Adipocyte (in vitro differentiated cells): ENCODE results near the gene NXT1.
A peak's percentile ranks its signal among the peaks of the same experiment; 100 is the strongest.
"Not testable (repeated sequence)": the region's sequence is repeated elsewhere in the genome, so short reads cannot be mapped to it uniquely, and the experiment has no call there.

Experiments used
- DNase-seq: peaks from one replicate; pipeline ENCODE4 v3.0.0-alpha.2; 2015; ENCODE audit warnings: low read depth
- H3K27me3 ChIP-seq: replicated peaks from 2 replicates; pipeline ENCODE4 v1.7.0; 2013; ENCODE audit warnings: mild to moderate bottlenecking, low read length, moderate library complexity; ENCODE audit not compliant: control insufficient read depth, insufficient read depth
- H3K36me3 ChIP-seq: 2 replicates; pipeline ENCODE4 v1.7.0; 2013; ENCODE audit warnings: low read length, mild to moderate bottlenecking, moderate library complexity; ENCODE audit not compliant: control insufficient read depth, insufficient read depth, severe bottlenecking
- H3K4me1 ChIP-seq: 2 replicates; pipeline ENCODE4 v1.7.0; 2013; ENCODE audit warnings: mild to moderate bottlenecking, low read length, moderate library complexity; ENCODE audit not compliant: control insufficient read depth, insufficient read depth
- H3K4me3 ChIP-seq: 2 replicates; pipeline ENCODE4 v1.7.0; 2013; ENCODE audit warnings: mild to moderate bottlenecking, low read length, moderate library complexity
- H3K9ac ChIP-seq: 2 replicates; pipeline ENCODE4 v1.7.0; 2013; ENCODE audit warnings: mild to moderate bottlenecking, low read length, moderate library complexity
- H3K9me3 ChIP-seq: 2 replicates; pipeline ENCODE4 v1.7.0; 2013; ENCODE audit warnings: mild to moderate bottlenecking, low read length, moderate library complexity; ENCODE audit not compliant: control insufficient read depth

NXT1 gene

DNA sequence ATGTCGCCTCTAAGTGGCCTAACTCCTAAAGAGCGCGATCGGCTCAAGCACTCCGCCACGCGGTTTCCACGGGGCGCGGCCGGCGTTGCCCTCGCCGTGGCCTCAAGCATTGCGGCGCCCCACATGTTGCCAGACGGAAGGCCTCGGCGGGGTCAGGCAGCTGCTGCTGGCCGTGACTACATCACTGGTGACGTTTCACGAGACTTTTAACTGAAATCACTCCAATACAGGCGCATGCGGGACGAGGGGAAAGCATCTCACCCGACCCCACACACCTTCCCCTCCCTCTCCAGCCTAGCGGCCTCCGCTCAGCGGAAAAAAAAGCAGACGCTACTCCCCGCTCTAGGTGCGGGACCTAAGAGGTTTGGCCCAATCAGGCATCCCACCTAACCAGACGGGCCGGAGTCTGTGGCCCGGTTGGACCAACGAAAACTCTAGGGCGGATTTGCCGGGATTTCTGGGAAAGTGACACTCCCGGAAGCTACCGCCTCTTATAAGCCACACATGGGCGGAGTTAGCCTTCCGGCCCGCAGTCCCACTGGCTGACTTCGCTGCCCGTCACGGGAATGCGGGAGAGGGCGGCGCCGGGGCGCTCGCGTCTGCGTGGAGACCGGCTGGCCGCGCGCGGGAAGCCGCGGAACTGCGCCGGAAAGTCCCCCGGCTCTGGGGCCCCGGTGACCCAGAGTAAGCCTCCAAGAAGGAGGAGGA, at the start of gene NXT1:
Gene NXT1, plus strand, starts transcription at position 596 of the 708 bp plus-strand sequence. CDS start 3,251 bp downstream, outside the sequence.
- Histone ChIP-seq H3K36me3 (peaks cover 15% of the 10 kb centered on the region), H3K9me3 (no peaks in the 10 kb centered on the region), H3K27me3 (no peaks in the 10 kb centered on the region), H3K4me1 (peaks cover 28% of the 10 kb centered on the region), H3K9ac (peak within 1 kb of the TSS; percentile 87), H3K4me3 (peak within 1 kb of the TSS; percentile 91)
- DNase-seq = peak; percentile 99

DNA sequence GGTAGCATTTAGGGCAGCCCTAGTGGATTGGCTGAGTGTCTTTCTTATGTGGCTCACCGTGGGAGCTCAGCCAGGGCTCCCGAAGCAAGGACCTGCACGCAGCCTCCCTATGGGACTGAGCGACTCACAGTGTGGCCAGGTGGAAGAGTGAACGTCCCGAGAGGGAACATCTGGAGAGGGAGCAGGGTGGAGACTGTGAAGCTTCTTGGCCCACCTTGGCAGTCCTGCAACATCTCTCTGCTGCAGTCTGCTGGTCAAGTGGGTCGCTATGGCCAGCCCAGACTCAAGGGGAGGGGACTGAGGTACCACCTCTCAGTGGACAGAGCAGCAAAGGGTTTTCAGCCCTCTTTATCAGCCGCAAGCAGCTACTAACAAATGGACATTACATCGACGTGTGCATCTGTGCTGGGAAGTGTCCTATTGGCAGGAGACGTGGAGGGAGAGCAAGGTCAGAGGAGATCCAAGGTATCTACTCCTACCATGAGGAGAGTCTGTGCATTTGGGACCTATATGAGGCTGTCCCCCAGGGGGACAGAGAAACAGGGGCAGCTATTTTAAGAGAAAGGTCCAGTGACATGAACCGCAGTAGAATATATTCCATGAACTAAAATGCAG, 49.0 kb upstream of the NXT1 start:
- DNase-seq = no peak
- no peaks in the 10 kb centered on the region for H3K9me3 ChIP-seq
- no peak overlapping the region for H3K9ac ChIP-seq
- H3K36me3 ChIP-seq = no peaks in the 10 kb centered on the region
- H3K4me3 ChIP-seq = no peak overlapping the region
- peaks cover 19% of the 10 kb centered on the region for H3K4me1 ChIP-seq
- H3K27me3 ChIP-seq = peaks cover 22% of the 10 kb centered on the region

DNA sequence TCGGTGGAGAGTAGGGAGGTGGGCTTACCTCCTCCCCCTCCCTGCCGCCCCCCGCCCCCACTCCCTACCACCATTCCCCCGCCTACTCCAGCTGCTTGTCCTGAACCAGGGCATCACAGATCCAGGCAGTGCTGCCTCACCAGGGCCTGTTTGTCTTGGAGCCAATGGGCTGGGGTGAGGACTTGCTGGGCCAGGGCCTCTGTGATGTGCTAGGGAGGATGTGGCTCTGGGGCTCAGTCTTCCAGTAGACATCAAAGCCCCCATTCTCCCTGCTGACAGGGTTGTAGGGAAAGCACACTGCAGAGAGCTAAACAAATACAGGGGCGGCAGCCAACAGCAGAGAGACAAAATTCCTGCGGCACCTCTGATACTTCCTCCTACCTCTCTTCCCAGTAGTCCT, 48.2 kb upstream of the NXT1 start:
- H3K9me3 ChIP-seq = no peaks in the 10 kb centered on the region
- no peak for DNase-seq
- no peaks in the 10 kb centered on the region for H3K36me3 ChIP-seq

DNA sequence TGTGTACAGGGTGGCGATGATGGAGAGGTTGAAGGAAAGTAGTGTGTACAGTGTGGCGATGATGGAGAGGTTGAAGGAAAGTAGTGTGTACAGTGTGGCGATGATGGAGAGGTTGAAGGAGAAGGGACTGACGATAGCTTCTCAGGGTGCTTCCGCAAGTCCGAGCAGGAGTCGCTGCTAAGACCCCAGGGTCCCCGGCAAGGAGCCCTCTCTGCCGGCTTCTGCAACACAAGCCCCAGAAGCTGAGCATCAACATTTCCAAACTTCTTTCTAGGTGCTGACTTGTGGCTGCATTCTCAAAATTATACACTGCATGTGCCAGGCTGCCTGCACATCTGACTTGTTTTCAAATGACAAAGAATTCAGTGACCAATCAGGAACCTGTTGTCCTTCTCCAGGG, 47.8 kb upstream of the NXT1 start:
- H3K4me1 ChIP-seq = peaks cover 12% of the 10 kb centered on the region
- no peaks in the 10 kb centered on the region for H3K9me3 ChIP-seq
- H3K4me3 ChIP-seq = no peak overlapping the region
- no peak for DNase-seq
- H3K27me3 ChIP-seq = peaks cover 15% of the 10 kb centered on the region
- H3K9ac ChIP-seq = no peak overlapping the region
- no peaks in the 10 kb centered on the region for H3K36me3 ChIP-seq

More for the DNA sequence above, 48.2 kb upstream of the NXT1 start:
- no peak overlapping the region for H3K9ac ChIP-seq
- H3K4me3 ChIP-seq = no peak overlapping the region
- peaks cover 17% of the 10 kb centered on the region for H3K27me3 ChIP-seq
- peaks cover 12% of the 10 kb centered on the region for H3K4me1 ChIP-seq

GRCh38 chr20:23303325-23304102, 47.1 kb upstream of the NXT1 start:
- H3K4me3 ChIP-seq = no peak overlapping the region

GRCh38 chr20:23304616-23305015, 46.0 kb upstream of the NXT1 start:
- Histone ChIP-seq H3K4me1 (peaks cover 5% of the 10 kb centered on the region), H3K36me3 (no peaks in the 10 kb centered on the region), H3K4me3 (no peak overlapping the region), H3K9me3 (no peaks in the 10 kb centered on the region), H3K27me3 (peaks cover 11% of the 10 kb centered on the region), H3K9ac (no peak overlapping the region)
- no peak for DNase-seq

More at GRCh38 chr20:23303325-23304102, 47.1 kb upstream of the NXT1 start:
- no peak for DNase-seq
- Histone ChIP-seq H3K36me3 (no peaks in the 10 kb centered on the region), H3K9me3 (no peaks in the 10 kb centered on the region), H3K9ac (no peak overlapping the region), H3K4me1 (peaks cover 12% of the 10 kb centered on the region), H3K27me3 (peaks cover 13% of the 10 kb centered on the region)

GRCh38 chr20:23305098-23305497, 45.5 kb upstream of the NXT1 start:
- H3K4me1 ChIP-seq = peaks cover 5% of the 10 kb centered on the region

DNA sequence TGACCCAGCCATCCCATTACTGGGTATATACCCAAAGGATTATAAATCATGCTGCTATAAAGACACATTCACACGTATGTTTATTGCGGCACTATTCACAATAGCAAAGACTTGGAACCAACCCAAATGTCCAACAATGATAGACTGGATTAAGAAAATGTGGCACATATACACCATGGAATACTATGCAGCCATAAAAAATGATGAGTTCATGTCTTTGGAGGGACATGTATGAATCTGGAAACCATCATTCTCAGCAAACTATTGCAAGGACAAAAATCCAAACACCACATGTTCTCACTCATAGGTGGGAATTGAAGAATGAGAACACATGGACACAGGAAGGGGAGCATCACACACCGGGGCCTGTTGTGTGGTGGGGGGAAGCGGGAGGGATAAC, 43.2 kb upstream of the NXT1 start:
- DNase-seq, H3K27me3 ChIP-seq, H3K9me3 ChIP-seq, H3K4me1 ChIP-seq, H3K9ac ChIP-seq, H3K36me3 ChIP-seq, H3K4me3 ChIP-seq: not testable (repeated sequence)

More at GRCh38 chr20:23305098-23305497, 45.5 kb upstream of the NXT1 start:
- Histone ChIP-seq H3K9ac (no peak overlapping the region), H3K36me3 (no peaks in the 10 kb centered on the region), H3K27me3 (peaks cover 6% of the 10 kb centered on the region), H3K9me3 (no peaks in the 10 kb centered on the region), H3K4me3 (no peak overlapping the region)
- DNase-seq = peak; percentile 29

DNA sequence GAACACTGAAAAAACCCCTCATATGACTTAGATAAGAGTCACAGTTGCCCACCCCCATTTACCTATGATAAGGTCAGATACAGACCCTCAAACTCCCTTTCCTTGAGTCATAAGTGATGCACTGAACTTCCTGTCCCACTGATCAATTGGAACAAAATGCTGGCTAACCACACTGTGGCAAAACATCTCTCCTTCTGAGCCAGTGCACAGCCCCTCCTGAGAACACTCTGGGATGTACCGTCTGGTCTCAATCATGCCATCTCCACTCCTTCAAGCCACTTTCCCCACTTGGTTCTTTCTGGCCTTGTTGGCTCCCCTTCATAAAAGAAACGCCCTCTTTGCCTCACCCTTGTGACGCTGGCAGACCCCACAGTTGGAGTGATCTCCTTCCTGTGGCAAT, 42.6 kb upstream of the NXT1 start:
- no peak overlapping the region for H3K4me3 ChIP-seq
- no peaks in the 10 kb centered on the region for H3K27me3 ChIP-seq
- DNase-seq = no peak
- no peak overlapping the region for H3K9ac ChIP-seq
- H3K4me1 ChIP-seq = peaks cover 7% of the 10 kb centered on the region
- H3K9me3 ChIP-seq = no peaks in the 10 kb centered on the region
- H3K36me3 ChIP-seq = no peaks in the 10 kb centered on the region

DNA sequence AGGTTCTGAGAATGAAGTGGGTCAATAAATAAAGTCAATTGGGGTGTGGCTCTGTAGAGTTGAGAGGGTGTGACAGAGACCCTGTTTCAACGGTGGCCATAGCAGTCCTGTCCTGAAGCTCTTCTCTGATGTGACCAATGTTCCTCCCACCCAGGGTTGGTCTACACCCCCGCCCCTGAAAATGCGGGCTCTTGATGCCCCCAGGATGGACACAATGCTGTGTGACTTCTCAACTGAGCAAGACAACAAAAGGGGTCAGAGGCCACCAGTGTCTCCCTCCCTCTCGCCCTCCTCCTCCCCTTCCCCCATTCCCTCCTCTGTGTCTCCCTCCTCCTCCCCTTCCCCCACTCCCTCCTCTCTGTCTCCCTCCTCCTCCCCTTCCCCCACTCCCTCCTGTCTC, 41.7 kb upstream of the NXT1 start:
- no peak overlapping the region for H3K9ac ChIP-seq
- no peaks in the 10 kb centered on the region for H3K27me3 ChIP-seq
- DNase-seq = no peak
- peaks cover 13% of the 10 kb centered on the region for H3K4me1 ChIP-seq
- no peaks in the 10 kb centered on the region for H3K9me3 ChIP-seq
- H3K4me3 ChIP-seq = no peak overlapping the region
- H3K36me3 ChIP-seq = no peaks in the 10 kb centered on the region

DNA sequence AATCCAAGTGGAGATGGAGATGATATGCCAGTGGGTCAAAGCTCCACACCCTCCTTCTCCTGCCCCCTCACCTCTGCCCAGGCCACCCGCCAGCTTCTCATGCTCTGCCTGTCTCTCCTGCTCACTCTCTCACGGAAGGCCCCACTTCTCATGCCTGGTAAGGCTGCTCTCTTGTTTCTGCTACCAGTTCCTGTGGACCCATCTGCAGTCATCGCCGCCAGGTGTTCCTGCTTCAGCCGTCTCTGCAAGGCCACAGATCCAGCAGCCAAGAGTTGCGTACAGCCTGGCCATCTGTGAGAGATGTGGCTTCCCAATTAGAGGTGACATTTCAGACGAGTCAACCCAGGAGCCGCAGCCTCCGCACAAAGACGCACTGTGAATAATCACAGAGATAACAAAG, 40.8 kb upstream of the NXT1 start:
- no peak for DNase-seq
- peaks cover 18% of the 10 kb centered on the region for H3K4me1 ChIP-seq
- H3K27me3 ChIP-seq = no peaks in the 10 kb centered on the region
- H3K9me3 ChIP-seq = no peaks in the 10 kb centered on the region
- H3K4me3 ChIP-seq = no peak overlapping the region
- H3K9ac ChIP-seq = no peak overlapping the region
- no peaks in the 10 kb centered on the region for H3K36me3 ChIP-seq
